CD4-positive, alpha-beta T cell treated with Interleukin-6 at 100 ng/mL for 8 hours (primary cell): Measurements from ENCODE around the gene TEX28.
"Not testable (repeated sequence)": the region's sequence is repeated elsewhere in the genome, so short reads cannot be mapped to it uniquely, and the experiment has no call there.

Experiments used
- DNase-seq: peaks from one replicate; pipeline ENCODE4 v3.0.0-alpha.2; 2020; ENCODE audit warnings: mixed read lengths, low spot score

TEX28 gene

DNA sequence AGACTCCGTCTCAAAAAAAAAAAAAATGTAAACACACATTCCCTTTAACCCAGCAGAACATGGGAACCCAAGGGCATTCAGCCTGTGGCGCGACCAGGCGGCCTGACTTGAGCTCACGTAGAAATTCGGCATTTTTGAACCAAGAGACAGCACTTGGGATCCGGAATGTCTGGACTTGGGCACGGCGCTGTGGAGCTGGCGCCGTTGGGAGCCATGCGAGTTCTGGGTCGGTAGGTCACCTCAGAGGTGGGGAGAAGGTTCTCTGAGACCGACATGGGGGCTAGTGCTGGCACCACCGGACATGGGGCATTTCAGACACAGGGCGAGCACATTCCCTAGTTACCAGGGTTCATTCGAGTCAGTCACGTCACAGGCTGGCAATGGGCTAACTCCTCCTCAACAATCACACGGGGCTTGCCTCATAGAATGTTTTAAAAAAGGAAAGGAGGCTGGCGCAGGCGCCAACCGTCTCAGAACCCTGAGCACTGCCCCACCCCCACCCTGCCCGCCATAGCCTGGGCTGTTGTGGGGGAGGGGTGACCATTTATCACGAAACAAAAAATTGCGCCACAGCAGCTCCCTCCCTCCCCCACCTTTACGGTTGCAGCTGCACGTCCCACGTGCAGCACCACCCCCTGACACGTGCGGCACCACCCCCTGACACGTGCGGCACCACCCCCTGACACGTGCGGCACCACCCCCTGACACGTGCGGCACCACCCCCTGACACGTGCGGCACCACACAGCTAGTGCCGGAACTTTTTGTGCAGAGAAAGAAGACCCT, at the start of gene TEX28:
Gene TEX28, minus strand, starts transcription at position 334 of the 784 bp plus-strand sequence. CDS start 3,007 bp downstream, outside the sequence.
- DNase-seq: no peak

DNA sequence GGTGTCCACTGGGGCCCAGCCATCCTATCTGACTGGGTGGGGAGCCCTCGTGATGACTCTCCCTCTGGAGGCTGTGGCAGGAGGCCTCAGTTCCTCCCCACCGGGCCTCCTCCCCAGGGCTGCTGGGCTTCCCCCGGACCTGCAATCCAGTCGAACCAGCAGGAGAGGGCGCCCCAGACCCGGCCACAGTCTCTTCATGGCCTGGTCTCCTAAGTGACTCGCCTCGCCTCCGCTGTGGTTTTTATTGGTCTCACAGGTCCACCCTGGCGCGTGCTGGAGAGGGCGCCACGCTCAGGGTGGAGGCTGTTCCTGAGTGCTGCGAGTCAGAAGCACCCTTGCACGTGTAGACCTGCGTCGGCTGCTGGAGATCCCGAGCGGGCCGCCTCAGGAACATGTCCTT, 48.7 kb upstream of the TEX28 start:
- DNase-seq: not testable (repeated sequence)

DNA sequence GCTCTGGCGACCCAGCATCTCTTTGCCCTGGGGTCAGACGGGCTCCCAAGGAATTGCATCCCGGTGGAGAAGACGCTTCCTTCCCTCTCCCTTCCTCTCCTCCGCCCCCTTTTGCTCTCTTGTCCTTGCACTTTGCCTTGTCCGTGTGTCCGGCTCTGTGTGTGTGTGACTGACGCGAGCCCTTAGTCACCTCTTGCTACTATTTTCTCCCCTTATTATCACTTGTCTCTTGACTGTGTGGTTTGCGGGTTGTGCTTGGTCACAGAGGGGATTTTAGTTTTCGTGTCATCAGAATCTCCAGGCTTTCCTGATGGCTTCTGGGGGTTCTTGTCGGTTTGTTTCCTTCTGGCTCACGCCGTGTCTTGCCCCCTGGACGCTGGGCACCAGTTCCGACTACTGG, 48.1 kb upstream of the TEX28 start:
- DNase-seq: not testable (repeated sequence)

DNA sequence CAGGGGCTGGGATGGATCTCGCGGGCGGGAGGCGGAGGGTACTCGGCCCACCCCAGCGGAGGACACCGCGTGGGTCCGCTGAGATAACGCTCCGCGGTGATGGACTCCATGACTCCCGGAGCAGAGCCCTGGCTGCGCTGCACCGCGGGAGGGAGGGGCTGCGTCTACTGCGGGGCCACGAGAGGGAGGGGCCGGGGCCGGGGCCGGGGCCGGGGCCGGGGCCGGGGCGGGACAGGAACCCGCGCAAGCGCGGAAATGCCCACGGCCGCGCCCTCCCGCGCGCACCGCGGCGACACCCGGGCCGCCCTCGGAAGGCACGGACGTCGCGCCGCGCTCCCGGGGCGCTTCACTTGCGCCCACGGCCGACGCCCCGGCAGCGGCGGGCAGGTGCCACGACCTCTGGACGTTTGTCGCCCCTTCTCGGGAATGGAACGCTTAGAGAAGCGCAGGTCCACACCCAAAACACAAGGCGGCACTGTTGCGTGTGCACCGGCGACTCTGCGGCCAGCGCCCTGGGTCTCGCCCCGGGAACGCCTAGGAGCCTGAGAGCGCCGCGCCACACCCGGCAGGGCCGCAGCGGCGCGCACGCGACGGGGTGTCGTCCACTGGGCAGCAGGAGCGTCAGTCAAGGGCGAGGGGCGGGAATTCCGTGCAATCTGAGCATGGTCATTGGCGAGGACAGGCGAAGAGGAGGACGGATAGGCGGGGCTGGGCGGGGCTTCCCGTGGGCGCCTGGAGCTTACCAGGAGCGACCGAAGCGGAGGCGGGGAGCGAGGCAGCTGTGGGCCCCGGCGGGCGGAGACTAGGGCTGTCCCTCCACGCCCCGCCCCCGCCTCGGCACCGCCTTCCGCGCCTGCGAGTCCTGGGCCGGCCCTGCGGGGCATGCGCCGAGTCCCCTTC, 46.7 kb upstream of the TEX28 start:
- not testable (repeated sequence) for DNase-seq

- DNase-seq: no peak
Observed at GRCh38 chrX:154334496-154334895, 39.6 kb upstream of the TEX28 start.

- DNase-seq: no peak
Observed at GRCh38 chrX:154333837-154334271, 38.9 kb upstream of the TEX28 start.

DNA sequence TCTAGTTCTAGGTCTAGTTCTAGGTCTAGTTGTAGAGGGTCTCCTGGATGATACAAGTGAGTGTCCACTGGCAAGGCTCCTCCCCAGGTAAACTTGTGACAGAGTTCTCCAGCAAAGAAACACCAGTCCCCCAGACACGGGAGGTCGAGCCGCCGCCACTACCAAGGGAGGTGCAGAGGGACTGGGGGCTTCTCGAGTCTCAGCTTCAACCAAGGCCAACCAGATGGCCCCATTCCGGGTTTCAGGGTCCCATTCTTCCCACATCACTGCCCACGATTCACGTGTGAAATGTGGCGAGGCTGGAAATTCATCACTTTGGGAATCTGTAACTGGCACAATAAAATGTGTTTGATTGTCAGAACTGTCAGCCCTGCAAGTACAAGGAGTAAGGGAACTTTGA, 38.2 kb upstream of the TEX28 start:
- DNase-seq: no peak

GRCh38 chrX:154332561-154332960, 37.6 kb upstream of the TEX28 start:
- DNase-seq: no peak

DNA sequence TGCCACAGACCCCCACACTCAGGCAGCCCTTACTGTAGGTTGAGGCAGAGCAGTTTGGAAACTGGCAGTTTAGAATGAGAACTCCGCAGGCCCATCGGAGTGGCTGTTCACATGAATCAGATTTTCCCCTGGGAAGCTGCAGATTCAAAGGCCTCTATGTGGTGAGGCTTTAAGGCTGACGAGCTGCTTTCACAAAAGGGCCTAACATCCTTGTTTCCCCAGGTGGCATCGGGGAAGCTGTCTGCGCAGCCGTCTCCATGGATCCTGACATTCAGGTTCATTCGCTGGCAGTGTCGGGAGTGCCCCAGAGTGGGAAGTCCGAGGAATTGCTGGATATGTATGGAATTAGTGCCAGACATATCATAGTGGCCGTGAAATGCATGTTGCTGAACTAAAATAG, 34.4 kb upstream of the TEX28 start:
- no peak for DNase-seq

GRCh38 chrX:154328646-154329045, 33.7 kb upstream of the TEX28 start:
- DNase-seq: no peak

GRCh38 chrX:154327038-154327820, 32.3 kb upstream of the TEX28 start:
- peak; percentile 75 for DNase-seq

GRCh38 chrX:154325541-154325940, 30.6 kb upstream of the TEX28 start:
- DNase-seq: no peak

GRCh38 chrX:154323537-154323936, 28.6 kb upstream of the TEX28 start:
- DNase-seq: no peak

DNA sequence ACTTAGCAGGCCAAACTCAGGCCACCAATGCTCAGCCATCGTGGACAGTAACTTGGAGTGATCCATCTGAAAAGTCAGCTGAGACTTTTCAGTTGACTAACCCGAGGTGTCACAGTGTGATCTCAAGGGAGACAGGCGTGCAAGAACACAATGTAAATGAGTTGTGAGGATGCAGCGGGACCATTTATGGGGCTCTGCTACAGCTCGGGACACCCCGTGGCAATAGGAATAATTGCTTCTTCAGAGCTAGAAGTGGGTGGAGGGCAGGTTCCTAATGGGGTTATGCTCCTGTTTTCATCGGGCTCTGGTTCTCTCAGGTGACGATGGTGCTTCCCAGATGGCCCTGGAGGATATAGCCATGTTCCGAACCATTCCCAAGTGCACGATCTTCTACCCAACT, 28.0 kb upstream of the TEX28 start:
- no peak for DNase-seq

GRCh38 chrX:154321594-154321993, 26.7 kb upstream of the TEX28 start:
- peak; percentile 22 for DNase-seq

GRCh38 chrX:154321152-154321551, 26.2 kb upstream of the TEX28 start:
- no peak for DNase-seq

- DNase-seq: no peak
Observed at GRCh38 chrX:154320406-154320805, 25.5 kb upstream of the TEX28 start.

DNA sequence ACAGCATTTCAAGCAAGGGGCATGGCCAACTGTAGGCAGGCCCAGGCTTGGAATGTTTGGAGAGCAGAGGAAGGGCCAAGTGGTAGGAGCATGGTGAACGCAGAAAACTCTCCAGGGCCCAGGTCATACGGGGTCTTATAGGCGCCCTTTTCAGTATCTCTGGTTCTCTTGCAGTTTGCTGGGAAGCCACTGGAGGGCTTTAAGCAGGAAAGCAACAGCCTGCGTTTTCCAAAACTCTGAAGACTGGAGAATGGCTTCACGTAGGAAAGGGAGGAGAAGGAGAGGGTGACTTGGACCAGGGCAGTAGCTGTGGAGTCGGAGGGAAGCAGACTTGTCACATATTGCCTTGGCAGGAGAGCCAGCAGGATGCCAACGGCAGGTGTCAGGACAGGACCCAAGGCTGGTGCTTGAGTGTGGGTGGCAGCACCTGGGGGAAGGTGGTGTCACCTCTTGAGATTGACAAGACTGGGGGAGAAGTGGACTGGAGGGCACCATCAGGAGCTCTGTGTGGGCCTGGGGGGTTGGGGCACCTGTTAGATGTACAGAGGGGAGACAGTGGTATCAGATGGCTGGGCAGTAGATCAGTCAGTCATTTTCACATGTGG, 22.6 kb upstream of the TEX28 start:
- no peak for DNase-seq

DNA sequence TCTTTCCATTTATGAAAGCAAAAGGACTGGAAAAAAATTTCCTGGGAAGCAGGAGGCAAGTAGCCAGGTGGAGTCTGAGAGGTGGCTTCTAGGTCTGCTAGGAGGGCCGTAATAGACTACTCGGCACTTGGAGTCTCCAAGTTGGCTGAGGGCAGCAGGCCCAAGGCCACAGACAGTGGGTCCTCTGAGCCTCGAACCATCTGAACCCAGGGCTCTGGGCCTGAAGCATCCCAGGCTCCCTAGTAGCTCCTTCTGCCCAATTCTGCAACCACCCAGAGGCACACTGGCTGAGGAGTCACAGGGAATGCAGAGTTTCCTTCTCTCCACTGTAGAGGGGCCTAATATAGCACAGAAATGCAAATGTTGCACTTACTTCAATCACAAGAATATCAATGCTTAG, 20.5 kb upstream of the TEX28 start:
- DNase-seq: no peak

DNA sequence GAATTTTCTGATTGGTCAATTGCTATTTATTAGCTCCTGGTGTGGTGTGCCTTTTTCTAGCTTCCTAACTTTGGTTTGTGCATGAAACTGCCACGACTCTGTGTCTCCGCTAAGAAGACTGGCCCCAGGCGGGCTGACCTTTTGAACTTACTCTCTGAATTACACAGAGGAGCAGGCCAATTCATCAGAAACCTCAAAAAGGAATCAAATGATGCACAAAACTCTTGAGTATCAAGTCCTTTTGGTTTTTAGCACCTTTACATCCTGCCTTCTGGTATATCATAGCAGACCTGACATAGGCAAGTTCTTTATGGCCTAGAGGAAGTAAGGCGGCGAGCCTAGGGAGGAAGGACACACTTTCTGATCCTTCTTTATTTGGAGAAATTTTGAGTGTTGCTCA, 18.2 kb upstream of the TEX28 start:
- DNase-seq: no peak

DNA sequence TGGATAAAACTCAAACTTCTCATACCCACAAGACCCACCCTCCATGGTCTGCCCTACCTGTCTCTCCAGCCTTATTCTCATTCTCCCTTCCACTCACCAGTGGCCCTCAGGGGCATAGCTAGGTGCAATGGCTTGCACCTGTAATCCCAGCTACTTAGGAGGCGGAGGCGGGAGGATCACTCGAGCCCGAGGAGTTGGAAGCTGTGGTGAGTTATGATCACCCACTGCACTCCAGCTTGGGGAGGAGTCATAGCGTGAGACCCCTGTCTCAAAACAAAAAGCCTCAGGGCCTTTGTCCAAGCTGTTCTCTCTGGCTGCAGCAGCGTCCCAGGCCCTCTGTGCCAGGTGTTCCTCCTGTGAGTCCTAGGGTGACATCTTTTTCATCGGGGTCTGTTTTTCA, 17.2 kb upstream of the TEX28 start:
- DNase-seq: no peak
